Breast epithelium (tissue), 3 donors: ENCODE measurements around the gene ACAD11.

ENCODE experiments used
- CTCF ChIP-seq, 3 donors: fragments of 450-650 bp; IDR thresholded peaks; one replicate each; pipeline ENCODE4 v1.5.1; 2016 to 2017; ENCODE audit warnings: antibody characterized with exemption in 3 of 3, mild to moderate bottlenecking in 3 of 3, moderate library complexity in 3 of 3
- POLR2A ChIP-seq: fragments of 450-650 bp; IDR thresholded peaks from one replicate; pipeline ENCODE4 v1.6.1; 2016; ENCODE audit warnings: antibody characterized with exemption, mild to moderate bottlenecking, moderate library complexity
- POLR2AphosphoS5 ChIP-seq, 3 donors: sonication (generic); formaldehyde crosslinking; IDR thresholded peaks; one replicate each; pipeline ENCODE4 v1.6.1; 2017; ENCODE audit warnings: antibody characterized with exemption in 3 of 3

DNA sequence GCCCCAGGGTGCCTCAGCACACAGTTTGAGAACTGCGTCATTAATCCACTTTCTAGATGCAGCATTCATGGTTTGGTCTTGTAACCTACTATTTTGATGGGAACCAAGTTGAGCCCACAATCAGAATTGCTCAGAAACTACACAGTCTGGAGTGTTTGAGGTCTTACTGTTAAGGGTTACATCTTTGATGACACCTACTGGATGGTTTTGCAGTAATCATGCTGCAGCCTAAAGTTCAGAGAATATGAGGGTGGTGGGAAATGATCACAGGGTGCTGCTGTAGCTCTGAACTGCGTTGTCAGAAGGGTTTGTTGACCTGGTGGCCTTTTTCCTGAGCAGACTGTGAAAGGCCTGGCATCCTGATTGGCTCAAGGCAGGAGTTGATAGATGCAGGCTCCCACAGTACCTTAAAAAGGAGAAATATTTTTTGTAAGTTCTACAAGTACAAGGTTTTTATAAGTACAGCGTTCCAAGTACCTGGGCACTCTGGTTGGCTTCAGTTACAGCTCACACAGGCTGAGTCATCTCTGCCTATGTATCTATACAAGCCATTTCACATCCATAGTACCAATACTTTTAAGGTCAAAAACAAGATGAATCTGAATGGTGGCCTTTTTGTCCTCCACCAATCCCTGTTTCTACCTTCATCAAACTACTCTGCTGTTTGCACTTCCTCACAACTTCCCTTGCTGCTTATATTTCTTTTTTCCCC is 123.0 kb downstream of the ACAD11 start:
- TF ChIP-seq CTCF (IDR thresholded peaks at IDR 0.05) = no peak
- no peak for TF ChIP-seq POLR2A
- no peak for TF ChIP-seq POLR2AphosphoS5 (IDR thresholded peaks at IDR 0.05)
